Stimulated activated CD8-positive, alpha-beta memory T cell treated with anti-CD3 and anti-CD28 coated beads, Interleukin-12 subunit alpha, Interleukin-12 subunit beta, amount 100 ng/mL, for 4 hours (primary cell): Measurements from ENCODE around the gene DENND1B.
"Not testable (repeated sequence)": the region's sequence is repeated elsewhere in the genome, so short reads cannot be mapped to it uniquely, and the experiment has no call there.

ENCODE experiments used
- DNase-seq: peaks from one replicate; pipeline ENCODE4 v3.0.0-alpha.2; 2020; ENCODE audit warnings: low read depth

The DENND1B gene

GRCh38 chr1:197622371-197622770 is 152.9 kb downstream of the DENND1B start:
- no peak for DNase-seq

DNA sequence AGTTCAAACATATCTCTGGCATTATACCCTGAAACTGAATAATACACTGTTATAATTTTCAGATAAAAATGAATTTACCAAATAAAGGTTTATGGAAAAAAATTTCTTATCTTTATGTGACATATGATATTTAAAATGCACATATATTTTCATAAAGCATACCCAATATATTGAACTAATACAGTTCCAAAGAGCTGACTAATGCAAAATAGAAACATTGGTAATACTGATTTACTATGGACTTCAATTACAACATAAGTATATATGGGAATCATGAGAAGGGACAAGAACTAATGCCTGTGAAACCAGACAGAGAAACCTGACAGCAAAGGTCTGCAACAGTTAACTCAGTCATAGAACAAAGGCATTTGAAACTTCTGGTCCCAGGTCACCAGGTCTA is 153.5 kb downstream of the DENND1B start:
- no peak for DNase-seq

GRCh38 chr1:197620714-197621163 is 154.5 kb downstream of the DENND1B start:
- DNase-seq, result no peak

- no peak for DNase-seq
These were observed 156.2 kb downstream of the DENND1B start for GRCh38 chr1:197619008-197619640.

- DNase-seq, result no peak
These were observed 157.2 kb downstream of the DENND1B start for GRCh38 chr1:197618061-197618460.

DNA sequence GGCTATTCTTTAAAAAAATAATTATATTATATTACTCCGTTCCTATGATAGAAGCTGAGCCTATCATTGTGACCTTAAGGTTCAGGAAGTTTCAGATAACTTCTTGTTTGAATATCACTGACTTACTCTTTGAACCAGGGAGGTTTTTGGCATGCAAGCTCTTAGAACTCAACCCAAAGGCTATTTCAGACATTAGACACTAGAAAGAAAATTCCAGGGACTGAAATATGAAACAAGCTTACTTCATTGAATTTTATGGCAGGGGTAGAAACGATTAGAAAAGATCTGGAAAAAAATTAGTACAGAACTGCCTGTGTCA is 159.6 kb downstream of the DENND1B start:
- no peak for DNase-seq

DNA sequence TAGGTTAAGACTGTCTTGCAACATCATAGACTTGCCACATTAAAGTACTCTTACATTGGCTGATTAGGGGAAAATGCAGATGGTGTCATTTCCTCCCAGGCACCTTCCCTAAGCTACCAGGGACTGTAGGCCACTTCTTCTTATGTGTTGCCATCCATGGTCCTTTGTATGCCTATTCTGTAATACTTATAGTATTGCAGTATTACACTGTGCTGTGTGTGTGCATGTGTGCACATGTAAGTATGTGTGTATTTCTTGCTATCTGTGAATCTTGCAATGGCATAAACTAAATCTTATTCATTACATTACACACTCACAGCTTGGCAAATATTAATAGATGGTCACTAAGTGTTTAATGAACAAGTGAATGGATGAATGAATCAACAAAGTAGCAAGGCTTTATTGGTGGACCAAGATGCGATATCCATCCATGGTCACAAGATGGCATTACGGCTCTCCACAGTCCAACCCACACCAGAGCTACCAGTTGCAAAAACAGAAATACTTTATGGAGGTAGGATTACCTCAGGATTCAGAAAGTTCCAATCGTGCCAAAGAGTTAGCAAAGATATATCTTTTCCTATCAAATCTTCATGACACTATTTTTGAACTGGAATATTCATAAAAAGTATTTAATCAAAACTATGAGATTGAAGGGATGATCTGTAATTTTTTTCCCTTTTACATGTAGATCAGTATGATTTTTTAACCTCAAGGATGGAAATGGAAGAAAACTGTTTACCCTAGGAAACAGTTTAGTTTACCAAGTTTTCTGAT is 160.2 kb downstream of the DENND1B start:
- no peak for DNase-seq

DNA sequence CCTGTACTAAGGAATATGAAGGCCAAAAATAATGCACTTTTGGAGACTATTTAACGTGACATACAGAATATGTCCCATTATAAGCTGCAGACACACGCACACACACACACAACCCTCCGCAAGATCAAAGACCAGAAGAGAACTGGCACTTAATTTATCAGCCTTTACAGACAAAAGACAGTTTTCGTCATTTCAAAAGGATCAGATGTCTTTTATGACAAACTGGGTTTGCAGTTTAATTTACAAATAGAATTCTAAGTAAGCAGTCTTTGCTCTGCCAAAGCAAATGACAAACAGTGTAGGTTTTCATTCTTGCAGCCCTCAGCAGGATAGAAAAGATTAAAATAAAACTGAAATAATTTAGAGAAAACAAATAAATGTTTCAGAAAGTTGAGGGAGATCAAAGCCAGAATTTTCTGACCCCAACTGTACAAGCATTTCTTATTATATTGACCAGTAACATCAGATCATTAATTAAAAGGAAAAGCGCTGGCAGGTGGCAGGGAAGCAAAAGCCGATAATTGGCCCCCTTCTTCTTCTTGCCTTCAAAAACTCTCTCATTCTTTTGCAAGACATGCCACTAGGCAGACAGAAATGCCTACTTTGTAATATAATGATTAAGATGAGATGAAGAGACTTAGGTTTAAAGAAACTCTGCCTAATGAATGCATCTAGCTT is 169.0 kb downstream of the DENND1B start:
- no peak for DNase-seq

DNA sequence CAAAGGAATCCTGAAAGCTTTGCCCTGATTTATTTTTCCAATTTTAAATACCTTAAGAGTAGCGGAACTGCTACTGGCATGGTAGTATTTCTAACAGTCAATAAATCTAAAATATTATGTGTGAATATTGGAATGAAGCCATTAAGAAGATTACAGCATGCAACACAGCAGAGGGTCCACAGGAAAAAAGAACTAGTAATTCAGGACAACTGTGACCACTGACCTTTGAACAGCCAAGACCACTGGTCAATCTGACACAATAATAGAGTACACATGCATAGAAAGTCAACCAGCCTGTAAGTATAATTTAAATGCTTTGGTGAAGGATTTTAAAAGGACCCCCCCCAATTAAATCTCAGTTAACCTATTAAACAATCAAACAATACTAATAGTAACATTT is 171.0 kb downstream of the DENND1B start:
- DNase-seq, result no peak

- DNase-seq, result no peak
These were observed 174.5 kb downstream of the DENND1B start for GRCh38 chr1:197600751-197601150.

GRCh38 chr1:197599789-197600188 is 175.5 kb downstream of the DENND1B start:
- DNase-seq, result no peak

DNA sequence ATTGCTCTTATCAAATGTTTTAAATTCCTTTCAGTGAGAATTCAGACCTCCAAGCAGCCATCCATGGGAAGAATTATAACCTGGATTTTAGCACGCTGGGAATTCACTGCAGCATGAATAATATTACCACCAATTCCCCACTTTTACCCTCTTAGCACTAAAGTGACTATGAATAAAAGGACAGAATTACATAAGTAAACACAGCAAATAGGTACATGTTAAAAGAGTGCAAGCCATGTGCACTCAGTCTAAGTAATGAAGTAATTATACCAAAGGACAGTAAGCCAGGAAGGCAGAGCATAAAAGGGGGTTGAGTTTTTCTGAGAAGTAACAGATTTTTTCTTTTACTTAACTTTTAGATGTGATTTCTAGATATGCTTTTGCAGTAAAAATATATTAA is 176.3 kb downstream of the DENND1B start:
- no peak for DNase-seq

DNA sequence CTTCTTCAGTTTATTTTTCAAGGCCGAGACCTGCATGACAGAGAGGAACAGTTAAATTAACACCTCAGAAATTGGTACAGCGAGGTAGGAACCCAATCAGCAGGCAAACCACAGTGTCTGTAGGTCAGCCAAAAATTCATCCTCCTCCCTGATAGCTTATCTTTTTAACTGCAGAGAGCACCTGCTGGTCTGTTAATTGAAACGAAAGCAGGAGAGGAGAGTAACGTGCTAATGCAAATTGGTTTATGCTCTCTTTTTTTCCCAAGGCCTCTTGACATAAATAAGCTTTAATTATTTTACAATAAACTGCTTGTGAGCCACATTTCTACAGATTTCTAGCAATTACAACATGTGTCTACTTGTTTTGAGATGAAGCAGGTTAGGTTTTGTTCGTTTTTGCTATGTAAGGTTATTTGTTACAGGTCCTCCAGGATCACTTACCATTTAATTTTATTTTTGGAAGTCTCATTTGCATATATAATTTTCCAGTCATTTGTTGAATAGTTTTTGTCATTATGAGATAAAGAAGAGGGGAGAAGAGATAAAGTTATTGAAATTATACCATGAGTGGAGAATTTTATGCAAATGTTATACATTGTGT is 179.9 kb downstream of the DENND1B start:
- DNase-seq, result no peak

- no peak for DNase-seq
These were observed 184.6 kb downstream of the DENND1B start for GRCh38 chr1:197590687-197591086.

- no peak for DNase-seq
These were observed 189.5 kb downstream of the DENND1B start for GRCh38 chr1:197585809-197586208.

DNA sequence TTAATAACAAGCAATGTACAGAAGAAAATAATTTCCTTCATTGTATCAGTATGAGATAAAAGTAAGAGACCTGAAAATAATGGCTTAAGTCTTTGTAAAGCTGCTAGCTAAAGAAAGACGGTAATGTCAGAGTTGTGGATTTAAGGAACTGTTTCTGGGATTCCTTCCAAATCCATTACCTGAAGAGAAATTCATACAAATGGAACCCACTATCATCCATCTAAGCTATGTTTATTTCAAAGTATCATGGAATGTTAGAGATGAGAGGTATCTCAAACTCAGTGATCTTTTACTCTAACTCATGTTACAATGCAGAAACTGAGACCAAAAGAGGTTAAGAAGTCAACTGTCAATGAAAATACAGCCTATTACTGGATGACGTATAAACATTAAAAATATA is 197.7 kb downstream of the DENND1B start:
- DNase-seq, result no peak

- not testable (repeated sequence) for DNase-seq
These were observed 199.7 kb downstream of the DENND1B start for GRCh38 chr1:197575531-197575930.

DNA sequence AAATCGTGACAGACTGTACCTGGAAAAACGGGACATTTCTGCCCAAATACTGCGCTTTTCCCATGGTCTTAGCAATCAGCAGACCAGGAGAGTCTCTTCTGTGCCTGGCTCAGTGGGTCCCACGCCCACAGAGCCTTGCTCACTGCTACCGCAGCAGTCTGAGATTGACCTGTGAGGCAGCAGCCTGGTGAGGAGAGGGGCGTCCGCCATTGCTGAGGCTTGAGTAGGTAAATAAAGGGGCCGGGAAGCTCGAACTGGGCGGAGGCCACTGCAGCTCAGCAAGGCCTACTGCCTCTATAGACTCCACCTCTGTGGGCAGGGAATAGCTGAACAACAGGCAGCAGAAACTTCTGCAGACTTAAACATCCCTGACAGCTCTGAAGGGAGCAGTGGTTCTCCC is 203.1 kb downstream of the DENND1B start:
- no peak for DNase-seq

DNA sequence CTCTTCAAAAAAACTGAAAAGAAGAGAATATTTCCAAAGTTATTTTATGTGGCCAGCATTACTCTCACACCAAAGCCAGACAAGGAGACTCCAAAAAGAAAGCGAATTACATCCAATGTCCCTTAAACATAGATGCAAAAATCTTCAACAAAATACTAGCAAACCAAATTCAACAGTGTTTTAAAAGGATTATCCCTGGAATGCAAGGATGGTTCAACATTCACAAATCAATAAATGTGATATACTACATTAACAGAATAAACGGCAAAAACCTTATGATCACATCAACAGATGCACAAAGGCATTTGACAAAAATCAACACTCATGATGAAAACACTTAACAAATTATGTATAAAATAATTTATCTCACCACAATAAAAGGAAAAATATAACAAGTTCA is 207.8 kb downstream of the DENND1B start:
- DNase-seq, result no peak

GRCh38 chr1:197561041-197561440 is 214.2 kb downstream of the DENND1B start:
- no peak for DNase-seq

DNA sequence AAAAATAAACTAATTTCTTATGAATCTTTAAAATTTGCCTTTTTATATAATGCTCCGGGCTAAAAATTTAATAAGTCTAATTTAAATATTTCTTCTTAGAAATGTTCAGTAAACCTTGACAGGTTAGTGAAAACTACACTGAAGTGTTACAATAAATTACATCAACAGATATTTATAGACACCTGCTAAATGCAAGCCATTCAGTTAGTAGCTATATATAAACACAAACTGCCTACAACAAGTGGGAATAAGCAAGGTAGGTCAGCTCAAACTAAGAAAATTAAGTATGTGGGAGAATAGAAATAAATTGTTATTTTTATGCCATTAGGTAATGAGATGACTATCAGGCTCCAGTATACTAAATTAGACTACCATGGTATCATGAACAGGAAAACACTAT is 215.6 kb downstream of the DENND1B start:
- DNase-seq, result no peak

- DNase-seq, result no peak
These were observed 216.0 kb downstream of the DENND1B start for GRCh38 chr1:197559244-197559643.

GRCh38 chr1:197557302-197557701 is 218.0 kb downstream of the DENND1B start:
- no peak for DNase-seq
